ENCODE measurements around the gene UNC119.
"Not testable (repeated sequence)": the region's sequence is repeated elsewhere in the genome, so short reads cannot be mapped to it uniquely, and the experiment has no call there.

The UNC119 gene

GRCh38 chr17:28552176-28552999, at the start of gene UNC119:
Gene UNC119, minus strand, starts transcription at chr17:28552624. Its CDS starts 67 bp downstream, at chr17:28552557.
- peak; percentile 35 for DNase-seq

- peak; percentile 63 for DNase-seq
Measured at GRCh38 chr17:28599311-28600184, 47.1 kb upstream of the UNC119 start.

GRCh38 chr17:28598799-28599310, 46.4 kb upstream of the UNC119 start, which contains the start of gene SPAG5:
Gene SPAG5, minus strand, starts transcription at chr17:28599025. Its CDS starts 79 bp downstream, at chr17:28598946.
- DNase-seq, result peak; percentile 85

GRCh38 chr17:28598389-28598788, 46.0 kb upstream of the UNC119 start:
- no peak for DNase-seq

GRCh38 chr17:28597606-28598383, 45.4 kb upstream of the UNC119 start:
- DNase-seq, result no peak

- no peak for DNase-seq
Measured at GRCh38 chr17:28592260-28592659, 39.8 kb upstream of the UNC119 start.

- no peak for DNase-seq
Measured at GRCh38 chr17:28585851-28586250, 33.4 kb upstream of the UNC119 start.

- no peak for DNase-seq
Measured at GRCh38 chr17:28584434-28584833, 32.0 kb upstream of the UNC119 start.

GRCh38 chr17:28582513-28582912, 30.1 kb upstream of the UNC119 start:
- no peak for DNase-seq

GRCh38 chr17:28580959-28581358, 28.5 kb upstream of the UNC119 start:
- no peak for DNase-seq

- DNase-seq, result no peak
Measured at GRCh38 chr17:28579526-28579925, 27.1 kb upstream of the UNC119 start.

- DNase-seq, result no peak
Measured at GRCh38 chr17:28578246-28579195, 26.1 kb upstream of the UNC119 start.

- no peak for DNase-seq
Measured at GRCh38 chr17:28577466-28577824, 25.0 kb upstream of the UNC119 start.

- peak; percentile 74 for DNase-seq
Measured at GRCh38 chr17:28576758-28577465, 24.5 kb upstream of the UNC119 start, which contains the start of gene ALDOC. Gene ALDOC, minus strand, starts transcription at chr17:28576895. Its CDS starts 1,363 bp downstream, at chr17:28575532.

GRCh38 chr17:28576016-28576415, 23.6 kb upstream of the UNC119 start:
- DNase-seq, result not testable (repeated sequence)

GRCh38 chr17:28575126-28575795, 22.8 kb upstream of the UNC119 start:
- no peak for DNase-seq

- no peak for DNase-seq
Measured at GRCh38 chr17:28574526-28574925, 22.1 kb upstream of the UNC119 start.

GRCh38 chr17:28573966-28574480, 21.6 kb upstream of the UNC119 start:
- DNase-seq, result no peak

GRCh38 chr17:28573521-28573920, 21.1 kb upstream of the UNC119 start:
- no peak for DNase-seq

GRCh38 chr17:28573040-28573380, 20.6 kb upstream of the UNC119 start:
- no peak for DNase-seq

All from amniotic stem cell (primary cell).